GM12878 (cell line): ENCODE results near the gene EXD1. TPM values are rescaled to one million over a fixed set of nuclear protein-coding genes. Genes with fewer than 3 reads are reported as not detected.

Experiments
- ATAC-seq: fragments of 200-7000 bp; cut with Tn5 transposase; 3 replicates; pipeline ENCODE4 v1.9.1; 2020; ENCODE audit warnings: mild to moderate bottlenecking, moderate library complexity
- BruUV-seq: library from RNA; stranded (reverse); fragments of 400-500 nt; replicated peaks from 2 replicates; lab custom pipeline; 2021; lab: Mats Ljungman, UMichigan
- CTCF ChIA-PET: fragments of 300-600 bp; sonication (Branson Sonifier 250); formaldehyde crosslinking; extraction: SDS; loops from one replicate; lab custom pipeline; 2021; ENCODE audit warnings: inconsistent platforms; lab: Yijun Ruan, JAX
- POLR2A ChIA-PET: fragments of 350-600 bp; formaldehyde crosslinking; extraction: SDS; loops from one replicate; lab custom pipeline; 2021; ENCODE audit warnings: inconsistent platforms; lab: Charles Lee
- RAD21 ChIA-PET: fragments of 300-600 bp; sonication (Branson Sonifier 250); formaldehyde crosslinking; loops from one replicate; lab custom pipeline; 2023; ENCODE audit warnings: antibody characterized with exemption; ENCODE audit not compliant: unreplicated experiment; lab: Charles Lee
- SMC1A ChIA-PET: fragments of 300-600 bp; sonication (Branson Sonifier 250); formaldehyde crosslinking; loops from one replicate; lab custom pipeline; 2023; ENCODE audit not compliant: unreplicated experiment, uncharacterized antibody; lab: Charles Lee
- DNase-seq: peaks from one replicate; pipeline ENCODE4 v3.0.0-alpha.2; 2011; ENCODE audit warnings: low read depth, low spot score
- FAIRE-seq: peaks from 3 replicates; lab custom pipeline; 2011; peaks lifted over from hg19 to GRCh38; lab: Jason Lieb, UNC
- H2AFZ ChIP-seq: 2 replicates; pipeline ENCODE4 v1.6.0; 2011; ENCODE audit warnings: low read depth, low read length, control low read depth; ENCODE audit not compliant: control insufficient read depth
- H3K27ac ChIP-seq: 2 replicates; pipeline ENCODE4 v1.5.1; 2011; ENCODE audit warnings: control low read depth; ENCODE audit not compliant: control insufficient read depth, insufficient read depth
- H3K27me3 ChIP-seq, 2 experiments: replicated peaks in 1 of 2; 2 replicates each; pipeline versions ENCODE4 v1.6.0 to v1.6.1; 2011; ENCODE audit warnings: low read length in 1 of 2; ENCODE audit not compliant: control insufficient read depth in 2 of 2, insufficient read depth in 2 of 2
- H3K36me3 ChIP-seq, 2 experiments: 2 replicates each; pipeline ENCODE4 v1.5.1; 2011; ENCODE audit warnings: low read length in 1 of 2; ENCODE audit not compliant: control insufficient read depth in 2 of 2, insufficient read depth in 2 of 2
- H3K4me1 ChIP-seq: 2 replicates; pipeline ENCODE4 v1.6.1; 2011; ENCODE audit warnings: mild to moderate bottlenecking, low read length, moderate library complexity, mixed read lengths; ENCODE audit not compliant: control insufficient read depth, insufficient read depth
- H3K4me2 ChIP-seq: 2 replicates; pipeline ENCODE4 v1.6.0; 2011; ENCODE audit warnings: control low read depth; ENCODE audit not compliant: control insufficient read depth, insufficient read depth
- H3K4me3 ChIP-seq: fragments of 200-600 bp; sonication (generic); 2 replicates; pipeline ENCODE4 v1.5.1; 2016
- H3K79me2 ChIP-seq: 2 replicates; pipeline ENCODE4 v1.6.0; 2011; ENCODE audit warnings: low read length; ENCODE audit not compliant: control insufficient read depth, insufficient read depth
- H3K9ac ChIP-seq: 2 replicates; pipeline ENCODE4 v1.8.0; 2011; ENCODE audit warnings: low read length, control low read depth, mixed read lengths; ENCODE audit not compliant: control insufficient read depth, insufficient read depth
- H3K9me3 ChIP-seq: replicated peaks from 3 replicates; pipeline ENCODE4 v1.5.1; 2011; ENCODE audit warnings: mild to moderate bottlenecking, low read length; ENCODE audit not compliant: control insufficient read depth, insufficient read depth
- H4K20me1 ChIP-seq: 2 replicates; pipeline ENCODE4 v1.6.0; 2011; ENCODE audit not compliant: control insufficient read depth, insufficient read depth
- ATF2 ChIP-seq: IDR thresholded peaks from 2 replicates; pipeline ENCODE4 v1.6.1; 2012; ENCODE audit warnings: low read length, inconsistent platforms
- BACH1 ChIP-seq: fragments of 450-650 bp; IDR thresholded peaks from 2 replicates; pipeline ENCODE4 v1.6.1; 2017; ENCODE audit warnings: mild to moderate bottlenecking, borderline replicate concordance
- BRCA1 ChIP-seq: IDR thresholded peaks from 2 replicates; pipeline ENCODE4 v1.6.1; 2011; ENCODE audit warnings: low read depth, low read length, improper control_type of control experiment
- CBX5 ChIP-seq: sonication (generic); IDR thresholded peaks from 2 replicates; pipeline ENCODE4 v1.6.1; 2016; ENCODE audit warnings: low read depth, moderate library complexity, mild to moderate bottlenecking, inconsistent platforms
- CEBPB ChIP-seq, 2 experiments: fragments of 150-350 bp in 1 of 2; IDR thresholded peaks; 2 replicates each; pipeline ENCODE4 v1.6.1; 2012 to 2014; ENCODE audit warnings: low read depth in 2 of 2, low read length in 2 of 2, borderline replicate concordance in 1 of 2, inconsistent platforms in 1 of 2
- E2F4 ChIP-seq: IDR thresholded peaks from 2 replicates; pipeline ENCODE4 v1.6.1; 2012; ENCODE audit warnings: low read depth, low read length, improper control_type of control experiment
- EED ChIP-seq: sonication (generic); IDR thresholded peaks from 2 replicates; pipeline ENCODE4 v1.6.1; 2016; ENCODE audit warnings: antibody characterized with exemption, low read depth
- ELK1 ChIP-seq: IDR thresholded peaks from 2 replicates; pipeline ENCODE4 v1.6.1; 2012; ENCODE audit warnings: low read depth, low read length, improper control_type of control experiment
- EZH2 ChIP-seq: IDR thresholded peaks from 2 replicates; pipeline ENCODE4 v1.6.1; 2012; ENCODE audit warnings: low read depth, mild to moderate bottlenecking, control low read depth, inconsistent platforms, low read length, borderline replicate concordance; ENCODE audit not compliant: control insufficient read depth
- IKZF1 ChIP-seq: fragments of 450-650 bp; conservative IDR thresholded peaks from 2 replicates; pipeline ENCODE4 v1.6.1; 2017; ENCODE audit warnings: antibody characterized with exemption, mild to moderate bottlenecking
- MYB ChIP-seq: fragments of 150-350 bp; IDR thresholded peaks from 2 replicates; pipeline ENCODE4 v1.6.1; 2014; ENCODE audit warnings: mild to moderate bottlenecking, low read depth, low read length, borderline replicate concordance
- NFYA ChIP-seq: IDR thresholded peaks from 2 replicates; pipeline ENCODE4 v1.6.1; 2011; ENCODE audit warnings: low read depth, mild to moderate bottlenecking, low read length, improper control_type of control experiment, borderline replicate concordance
- NR2C1 ChIP-seq: fragments of 450-650 bp; IDR thresholded peaks from 2 replicates; pipeline ENCODE4 v1.6.1; 2017; ENCODE audit warnings: antibody characterized with exemption, mild to moderate bottlenecking, moderate library complexity
- POU2F2 ChIP-seq: IDR thresholded peaks from 3 replicates; pipeline ENCODE4 v1.6.1; 2011; ENCODE audit warnings: low read depth, mild to moderate bottlenecking, low read length, borderline replicate concordance
- SIN3A ChIP-seq: IDR thresholded peaks from 2 replicates; pipeline ENCODE4 v1.6.1; 2012; ENCODE audit warnings: low read depth, low read length, improper control_type of control experiment
- TBL1XR1 ChIP-seq: IDR thresholded peaks from 2 replicates; pipeline ENCODE4 v1.6.1; 2012; ENCODE audit warnings: low read depth, low read length, improper control_type of control experiment
- USF2 ChIP-seq: IDR thresholded peaks from 2 replicates; pipeline ENCODE4 v1.6.1; 2011; ENCODE audit warnings: low read depth, low read length, improper control_type of control experiment, borderline replicate concordance
- ZBED1 ChIP-seq: IDR thresholded peaks from 2 replicates; pipeline ENCODE4 v1.6.1; 2016; ENCODE audit warnings: borderline replicate concordance
- ZNF217 ChIP-seq: fragments of 450-650 bp; IDR thresholded peaks from 2 replicates; pipeline ENCODE4 v1.6.1; 2017; ENCODE audit warnings: antibody characterized with exemption, mild to moderate bottlenecking
- WGBS: methylation state at CpG from one replicate; pipeline ENCODE4 v1.1.6; 2016; ENCODE audit warnings: low lambda C conversion rate; ENCODE audit not compliant: insufficient replicate concordance, insufficient coverage; ENCODE audit errors: missing lambda C conversion rate; 5-methylcytosine and 5-hydroxymethylcytosine counted together
- in situ Hi-C: fragments of 300-500 bp; cut with MboI; formaldehyde crosslinking; loops from 9 replicates; pipeline ENCODE4 v1.14.3; 2018; ENCODE audit warnings: mixed read lengths
- intact Hi-C: fragments of 100-400 bp; cut with micrococcal nuclease; formaldehyde crosslinking; loops from one replicate; pipeline ENCODE4 v1.14.2; 2022; ENCODE audit not compliant: unreplicated experiment
- polyA plus RNA-seq, 11 experiments: library from polyadenylated mRNA; depleted of rRNA in 4 of 11; unstranded in 6 of 11; stranded (reverse) in 5 of 11; fragments of >200 nt; fragmentation: Nextera tagmentation in 4 of 11; fragmentation: Illumina TruSeq in 1 of 11; extraction: Ambion mirVana in 4 of 11; extraction: Trizol in 1 of 11; gene quantifications; 1 replicate in 1 of 11; 2 replicates in 10 of 11; pipeline versions ENCODE4 v1.2.1 to v1.2.3, GENCODE V29; 2011 to 2016; ENCODE audit warnings: inconsistent platforms in 2 of 11, missing spikeins in 2 of 11, low read depth in 1 of 11
- total RNA-seq, 4 experiments: library from RNA; depleted of rRNA in 3 of 4; stranded (reverse); fragments of >200 nt in 3 of 4; fragmentation: Illumina TruSeq in 1 of 4; extraction: Trizol in 1 of 4; gene quantifications; 2 replicates each; pipeline versions ENCODE4 v1.2.1 to v1.2.3, GENCODE V29; 2013 to 2021

The EXD1 gene
- total and polyA plus RNA-seq, 10 of the 15 experiments (the other 5 are each of a cell fraction or from before 2014, with no cell fraction given), result 0.19 TPM; not detected in 9

- TF ChIP-seq USF2, result no peak
- no peak for TF ChIP-seq EED
- no peak for TF ChIP-seq BACH1
- TF ChIP-seq, all 136 proteins: peak for 0
Measured at GRCh38 chr15:41256577-41257038, 26.1 kb upstream of the EXD1 start (continued).

GRCh38 chr15:41256103-41256502, 25.5 kb upstream of the EXD1 start:
- DNase-seq (no peak), FAIRE-seq (no peak), ATAC-seq (no peak)
- CTCF ChIA-PET, result no interaction called here
- no peaks in the 10 kb centered on the region for H3K27me3 ChIP-seq
- H3K4me3 ChIP-seq, result no peak overlapping the region
- H2AFZ ChIP-seq, result no peak overlapping the region
- in situ Hi-C loops, result no loop called here
- SMC1A ChIA-PET, result no interaction called here
- intact Hi-C loops, result no loop called here
- no peaks in the 10 kb centered on the region; a peak in 1 of 4 replicates for H3K36me3 ChIP-seq
- H3K9ac ChIP-seq, result no peak overlapping the region
- no peak overlapping the region for H3K27ac ChIP-seq
- H3K9me3 ChIP-seq, result no peaks in the 10 kb centered on the region
- POLR2A ChIA-PET, result no interaction called here
- no TSS peak for BruUV-seq
- peaks cover 12% of the 10 kb centered on the region for H3K4me1 ChIP-seq
- no peaks in the 10 kb centered on the region for H4K20me1 ChIP-seq
- RAD21 ChIA-PET, result interaction anchor here (1.1 kb wide), 1 partner anchor 77 kb away, joined by 3 read pairs; the partner anchor contains the start of genes NUSAP1 and OIP5
- TF ChIP-seq CEBPB (IDR thresholded peaks at IDR 0.05; ENCODE audit: borderline replicate concordance in 1 of 2, low read depth in 2 of 2, low read length in 2 of 2) (no peak), MYB (no peak), BRCA1 (no peak), IKZF1 (no peak), NR2C1 (no peak), ATF2 (no peak), EZH2 (no peak), POU2F2 (no peak), CBX5 (no peak), TBL1XR1 (no peak), ZBED1 (no peak), ZNF217 (no peak), E2F4 (no peak), ELK1 (no peak), SIN3A (no peak), NFYA (no peak), BACH1 (no peak)
- H3K79me2 ChIP-seq, result no peaks in the 10 kb centered on the region
- 90% methylated on average over 3 of the region's 3 CpGs for WGBS
- H3K4me2 ChIP-seq, result no peak overlapping the region
